Mesenchymal stem cell (in vitro differentiated cells and primary cell): ENCODE measurements around the gene TSGA10.
A peak's percentile ranks its signal among the peaks of the same experiment; 100 is the strongest.

Experiments used
- DNase-seq: peaks from one replicate; pipeline ENCODE4 v3.0.0-alpha.2; 2013
- H2AFZ ChIP-seq: one replicate; pipeline ENCODE4 v1.6.1; 2013; ENCODE audit warnings: low read depth, mild to moderate bottlenecking, control low read depth, inconsistent platforms, low read length, moderate library complexity
- H2AK5ac ChIP-seq: 2 replicates; pipeline ENCODE4 v1.6.1; 2013; ENCODE audit warnings: low read length, moderate library complexity, mild to moderate bottlenecking, inconsistent platforms; ENCODE audit not compliant: severe bottlenecking
- H2BK120ac ChIP-seq: one replicate; pipeline ENCODE4 v1.6.1; 2013; ENCODE audit warnings: low read depth, mild to moderate bottlenecking, inconsistent platforms, low read length, moderate library complexity
- H2BK12ac ChIP-seq, 2 experiments: one replicate each; pipeline ENCODE4 v1.6.1; 2013; ENCODE audit warnings: inconsistent platforms in 2 of 2, low read length in 2 of 2, mild to moderate bottlenecking in 2 of 2, moderate library complexity in 2 of 2, control low read depth in 1 of 2
- H2BK15ac ChIP-seq: one replicate; pipeline ENCODE4 v1.6.1; 2013; ENCODE audit warnings: mild to moderate bottlenecking, low read depth, inconsistent platforms; ENCODE audit not compliant: poor library complexity, severe bottlenecking
- H2BK5ac ChIP-seq: 2 replicates; pipeline ENCODE4 v1.6.1; 2013; ENCODE audit warnings: low read depth, mild to moderate bottlenecking, low read length, control low read depth, inconsistent platforms; ENCODE audit not compliant: poor library complexity, severe bottlenecking
- H3K14ac ChIP-seq, 2 experiments: one replicate each; pipeline ENCODE4 v1.6.1; 2013; ENCODE audit warnings: inconsistent platforms in 2 of 2, low read length in 2 of 2, control low read depth in 1 of 2, mild to moderate bottlenecking in 1 of 2, moderate library complexity in 1 of 2
- H3K18ac ChIP-seq, 2 experiments: one replicate each; pipeline ENCODE4 v1.6.1; 2013; ENCODE audit warnings: inconsistent platforms in 2 of 2, low read length in 2 of 2, control low read depth in 1 of 2, low read depth in 1 of 2, mild to moderate bottlenecking in 1 of 2
- H3K23ac ChIP-seq, 2 experiments: one replicate each; pipeline ENCODE4 v1.6.1; 2013; ENCODE audit warnings: inconsistent platforms in 2 of 2, low read length in 2 of 2, mild to moderate bottlenecking in 2 of 2, moderate library complexity in 2 of 2, control low read depth in 1 of 2
- H3K27ac ChIP-seq: 2 replicates; pipeline ENCODE4 v1.5.1; 2013; ENCODE audit warnings: mild to moderate bottlenecking, moderate library complexity, low read length, control low read depth, inconsistent platforms; ENCODE audit not compliant: poor library complexity, severe bottlenecking
- H3K27me3 ChIP-seq, 2 experiments: 2 replicates each; pipeline versions ENCODE4 v1.6.1 to v1.7.0; 2013; ENCODE audit warnings: low read length in 2 of 2, mild to moderate bottlenecking in 2 of 2, moderate library complexity in 2 of 2, control low read depth in 1 of 2, inconsistent platforms in 1 of 2; ENCODE audit not compliant: control insufficient read depth in 1 of 2, insufficient read depth in 1 of 2
- H3K36me3 ChIP-seq, 2 experiments: 2 replicates each; pipeline versions ENCODE4 v1.6.1 to v1.7.0; 2013; ENCODE audit warnings: low read length in 2 of 2, control low read depth in 1 of 2, inconsistent platforms in 1 of 2, low read depth in 1 of 2, mild to moderate bottlenecking in 1 of 2; ENCODE audit not compliant: insufficient read depth in 2 of 2, control insufficient read depth in 1 of 2
- H3K4ac ChIP-seq, 2 experiments: one replicate each; pipeline ENCODE4 v1.6.1; 2013; ENCODE audit warnings: inconsistent platforms in 2 of 2, low read length in 2 of 2, mild to moderate bottlenecking in 2 of 2, moderate library complexity in 2 of 2, control low read depth in 1 of 2, low read depth in 1 of 2
- H3K4me1 ChIP-seq: 2 replicates; pipeline ENCODE4 v1.6.1; 2013; ENCODE audit warnings: low read depth, low read length, control low read depth; ENCODE audit not compliant: control insufficient read depth, insufficient read depth
- H3K4me2 ChIP-seq: 2 replicates; pipeline ENCODE4 v1.6.1; 2013; ENCODE audit warnings: low read length, mild to moderate bottlenecking, inconsistent platforms; ENCODE audit not compliant: poor library complexity, severe bottlenecking
- H3K4me3 ChIP-seq, 2 experiments: 2 replicates each; pipeline versions ENCODE4 v1.5.1 to v1.7.0; 2013; ENCODE audit warnings: low read length in 2 of 2, mild to moderate bottlenecking in 2 of 2, control low read depth in 1 of 2, low read depth in 1 of 2; ENCODE audit not compliant: insufficient read depth in 1 of 2
- H3K79me1 ChIP-seq: replicated peaks from 2 replicates; pipeline ENCODE4 v1.6.1; 2013; ENCODE audit warnings: mild to moderate bottlenecking, control low read depth, low read length, inconsistent platforms; ENCODE audit not compliant: poor library complexity, severe bottlenecking
- H3K9ac ChIP-seq: 2 replicates; pipeline ENCODE4 v1.7.0; 2013; ENCODE audit warnings: mild to moderate bottlenecking, low read length, moderate library complexity
- H3K9me3 ChIP-seq: 2 replicates; pipeline ENCODE4 v1.7.0; 2013; ENCODE audit warnings: mild to moderate bottlenecking, low read length; ENCODE audit not compliant: control insufficient read depth
- H4K8ac ChIP-seq: one replicate; pipeline ENCODE4 v1.6.1; 2013; ENCODE audit warnings: inconsistent platforms, mild to moderate bottlenecking, low read length, moderate library complexity
- H4K91ac ChIP-seq: one replicate; pipeline ENCODE4 v1.6.1; 2013; ENCODE audit warnings: mild to moderate bottlenecking, low read length, inconsistent platforms
- WGBS: methylation state at CpG from one replicate; pipeline ENCODE4 v1.1.7; 2013; ENCODE audit warnings: mixed read lengths; 5-methylcytosine and 5-hydroxymethylcytosine counted together

The TSGA10 gene

GRCh38 chr2:99152199-99152895, 2.4 kb downstream of the TSGA10 start:
- H3K36me3 ChIP-seq = peaks cover 0 to 10% of the 10 kb centered on the region in 2 experiments
- H3K14ac ChIP-seq = no peak overlapping the region
- no peak overlapping the region for H2AK5ac ChIP-seq
- H3K4me2 ChIP-seq = no peak overlapping the region
- no peak overlapping the region for H2AFZ ChIP-seq
- no peaks in the 10 kb centered on the region for H3K27me3 ChIP-seq
- H3K4me1 ChIP-seq = peaks cover 2% of the 10 kb centered on the region
- no peak overlapping the region for H2BK120ac ChIP-seq
- no peak overlapping the region for H4K8ac ChIP-seq
- no peak overlapping the region for H2BK12ac ChIP-seq
- no peak overlapping the region for H2BK15ac ChIP-seq
- no peak overlapping the region for H4K91ac ChIP-seq
- H3K18ac ChIP-seq = no peak overlapping the region
- H3K4me3 ChIP-seq = no peak overlapping the region
- H3K4ac ChIP-seq = no peak overlapping the region
- no peak for DNase-seq
- no peak overlapping the region for H3K9ac ChIP-seq
- no peak overlapping the region for H3K27ac ChIP-seq
- no peak overlapping the region for H2BK5ac ChIP-seq
- no peaks in the 10 kb centered on the region for H3K9me3 ChIP-seq
- peaks cover 17% of the 10 kb centered on the region for H3K79me1 ChIP-seq
- H3K23ac ChIP-seq = no peak overlapping the region
- WGBS = 82% methylated on average over 7 of the region's 7 CpGs

- H3K79me1 ChIP-seq = peaks cover 12% of the 10 kb centered on the region
- WGBS = 100% methylated on average over 1 of the region's 1 CpG
- no peak overlapping the region for H3K4ac ChIP-seq
- H4K8ac ChIP-seq = no peak overlapping the region
- H3K23ac ChIP-seq = no peak overlapping the region
- no peak overlapping the region for H3K9ac ChIP-seq
- no peak overlapping the region for H2BK5ac ChIP-seq
- peaks cover 2% of the 10 kb centered on the region for H3K4me1 ChIP-seq
- H3K9me3 ChIP-seq = no peaks in the 10 kb centered on the region
- no peak overlapping the region for H3K4me3 ChIP-seq
- no peak overlapping the region for H2BK120ac ChIP-seq
- no peak overlapping the region for H3K14ac ChIP-seq
- no peak overlapping the region for H4K91ac ChIP-seq
- no peaks in the 10 kb centered on the region for H3K27me3 ChIP-seq
- no peaks in the 10 kb centered on the region for H3K36me3 ChIP-seq
- no peak overlapping the region for H3K4me2 ChIP-seq
- DNase-seq = no peak
- no peak overlapping the region for H3K18ac ChIP-seq
- H2AFZ ChIP-seq = no peak overlapping the region
- H2BK12ac ChIP-seq = no peak overlapping the region
- H3K27ac ChIP-seq = no peak overlapping the region
- no peak overlapping the region for H2BK15ac ChIP-seq
- H2AK5ac ChIP-seq = no peak overlapping the region
Measured at GRCh38 chr2:99150706-99151105, 4.0 kb downstream of the TSGA10 start.

DNA sequence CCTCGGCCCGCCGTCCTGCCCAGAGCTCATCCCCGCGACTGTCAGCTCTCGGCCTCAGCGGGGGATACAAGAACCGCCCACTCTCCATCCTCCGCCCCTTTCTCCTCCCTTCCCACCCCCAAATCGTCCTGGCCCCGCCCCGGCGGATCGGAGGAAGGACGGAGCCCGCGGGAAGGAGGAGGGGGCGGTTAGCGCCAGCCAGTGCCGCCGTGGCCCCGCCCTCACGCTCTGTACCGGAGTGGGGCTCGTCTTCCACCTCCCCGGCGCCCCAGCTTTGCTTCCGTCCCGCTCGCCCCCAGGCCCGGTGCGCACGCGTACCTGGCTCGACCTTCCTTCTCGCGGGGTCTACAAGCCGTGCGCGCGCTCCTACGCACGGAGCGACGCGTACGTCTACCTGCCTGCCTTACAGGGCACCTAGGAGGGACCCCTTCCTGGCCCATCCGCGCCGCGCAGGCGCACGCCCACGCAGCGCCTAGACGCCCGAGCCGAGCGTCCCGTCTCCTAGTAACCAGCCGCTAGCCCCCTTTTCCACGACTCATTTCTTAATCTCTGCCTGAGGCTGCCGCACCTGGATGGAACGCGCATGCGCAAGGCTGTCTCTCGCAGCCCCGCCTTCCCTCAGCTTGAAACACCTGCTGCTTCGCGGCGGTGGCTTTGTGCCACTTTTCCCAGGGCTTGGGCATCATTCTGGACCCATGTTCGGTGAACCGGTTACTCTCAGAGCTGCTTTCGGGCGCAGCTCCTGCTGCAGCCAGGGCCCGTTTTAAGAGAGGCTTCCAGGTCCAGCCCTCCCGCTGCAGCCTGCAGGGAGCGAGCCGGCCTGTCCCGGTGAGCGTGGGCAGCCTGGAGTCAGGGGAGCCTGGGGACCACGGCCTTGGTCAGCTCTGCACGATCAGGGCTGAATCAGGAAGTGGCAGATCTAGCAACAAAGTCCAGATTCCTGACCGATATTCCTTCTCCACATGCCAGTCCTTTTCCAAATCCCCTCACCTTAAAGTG, 13.3 kb downstream of the TSGA10 start, which contains the start of gene C2orf15:
TSS of gene C2orf15 (plus strand) at position 598 of the 999 bp plus-strand sequence. CDS start 8,852 bp downstream, outside the sequence.
- peak within 1 kb of the TSS; percentile 99 for H2AFZ ChIP-seq
- peak within 1 kb of the TSS; percentile 34 for H4K91ac ChIP-seq
- H3K23ac ChIP-seq = peak within 1 kb of the TSS in 1 of 2 experiments; percentile 47
- H3K18ac ChIP-seq = peak within 1 kb of the TSS; percentile 64 to 98
- H3K27me3 ChIP-seq = no peaks in the 10 kb centered on the region
- no peak within 1 kb of the TSS for H2BK5ac ChIP-seq
- H3K4me2 ChIP-seq = peak within 1 kb of the TSS; percentile 92
- peak; percentile 88 for DNase-seq
- H3K9ac ChIP-seq = peak within 1 kb of the TSS; percentile 85
- peaks cover 2% of the 10 kb centered on the region for H3K4me1 ChIP-seq
- H2BK15ac ChIP-seq = peak within 1 kb of the TSS; percentile 44
- H3K4ac ChIP-seq = peak within 1 kb of the TSS in 1 of 2 experiments; percentile 86
- H3K14ac ChIP-seq = peak within 1 kb of the TSS in 1 of 2 experiments; percentile 94
- peak within 1 kb of the TSS; percentile 89 for H3K4me3 ChIP-seq
- H2BK120ac ChIP-seq = no peak within 1 kb of the TSS
- peak within 1 kb of the TSS; percentile 77 for H4K8ac ChIP-seq
- 2% methylated on average over 84 of the region's 84 CpGs for WGBS
- no peak within 1 kb of the TSS for H2AK5ac ChIP-seq
- peak within 1 kb of the TSS; percentile 47 for H3K27ac ChIP-seq
- peak within 1 kb of the TSS in 1 of 2 experiments; percentile 77 for H2BK12ac ChIP-seq
- no peaks in the 10 kb centered on the region for H3K9me3 ChIP-seq
- no peaks in the 10 kb centered on the region for H3K36me3 ChIP-seq
- H3K79me1 ChIP-seq = no peaks in the 10 kb centered on the region

DNA sequence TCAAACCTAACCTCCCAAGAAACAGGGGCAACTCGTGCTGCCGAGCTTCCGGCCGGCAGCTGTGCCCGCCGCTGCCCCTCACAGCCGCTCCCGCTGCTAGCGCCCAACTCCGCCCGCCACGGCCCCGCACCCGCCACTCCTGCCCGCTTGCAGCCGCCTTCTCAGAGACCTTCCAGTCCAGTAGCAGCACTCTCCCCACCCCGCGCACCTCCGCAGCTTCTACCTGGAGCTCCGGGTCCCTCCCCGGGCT, 14.0 kb downstream of the TSGA10 start:
- Histone ChIP-seq H3K36me3 (no peaks in the 10 kb centered on the region), H3K9ac (peak overlapping the region; percentile 85), H3K9me3 (no peaks in the 10 kb centered on the region), H3K18ac (peak overlapping the region; percentile 21 to 80), H2AK5ac (no peak overlapping the region), H2BK120ac (no peak overlapping the region), H3K4me1 (peaks cover 2% of the 10 kb centered on the region), H2BK12ac (peak overlapping the region in 1 of 2 experiments; percentile 77), H3K79me1 (no peaks in the 10 kb centered on the region), H3K23ac (peak overlapping the region in 1 of 2 experiments; percentile 40), H3K27ac (peak overlapping the region; percentile 47), H4K8ac (peak overlapping the region; percentile 13), H2BK5ac (no peak overlapping the region), H2AFZ (peak overlapping the region; percentile 66), H3K27me3 (no peaks in the 10 kb centered on the region), H3K4me2 (peak overlapping the region; percentile 92), H3K4me3 (peak overlapping the region; percentile 89), H3K14ac (peak overlapping the region in 1 of 2 experiments; percentile 18), H4K91ac (no peak overlapping the region), H3K4ac (no peak overlapping the region), H2BK15ac (no peak overlapping the region)
- no peak for DNase-seq
- WGBS = under 1% methylated on average over 21 of the region's 21 CpGs
